Peyer's patch (tissue), 4 donors: Measurements from ENCODE around the gene PPARA. TPM values are rescaled to one million over a fixed set of nuclear protein-coding genes. Genes with fewer than 3 reads are reported as not detected.

Source experiments
- DNase-seq, 3 donors: peaks; one replicate each; pipeline ENCODE4 v3.0.0-alpha.2; 2017 to 2019
- H3K27ac ChIP-seq, 4 donors: fragments of 200-600 bp; sonication (generic); one replicate each; pipeline ENCODE4 v1.5.1; 2016 to 2019
- H3K27me3 ChIP-seq, 2 donors: fragments of 200-600 bp; sonication (generic); one replicate each; pipeline ENCODE4 v1.5.1; 2019
- H3K36me3 ChIP-seq, 3 donors: fragments of 200-600 bp; sonication (generic); one replicate each; pipeline ENCODE4 v1.5.1; 2016 to 2019
- H3K4me1 ChIP-seq, 4 donors: fragments of 200-600 bp; sonication (generic); one replicate each; pipeline ENCODE4 v1.5.1; 2016 to 2019
- H3K4me3 ChIP-seq, 4 donors: fragments of 200-600 bp; sonication (generic); 1 replicate in 3 of 4; 2 replicates in 1 of 4; pipeline ENCODE4 v1.5.1; 2016 to 2019; ENCODE audit warnings: mild to moderate bottlenecking in 1 of 4
- H3K9me3 ChIP-seq, 4 donors: fragments of 200-600 bp; sonication (generic); one replicate each; pipeline ENCODE4 v1.5.1; 2016 to 2019; ENCODE audit warnings: mild to moderate bottlenecking in 1 of 4
- POLR2A ChIP-seq, 2 donors: fragments of 450-650 bp; IDR thresholded peaks; one replicate each; pipeline ENCODE4 v1.5.1; 2017; ENCODE audit warnings: antibody characterized with exemption in 2 of 2, mild to moderate bottlenecking in 2 of 2, moderate library complexity in 2 of 2
- total RNA-seq, 4 donors: library from RNA; depleted of rRNA; stranded (reverse); fragments of >200 nt; gene quantifications; one replicate each; pipeline ENCODE4 v1.1.0, GENCODE V29; 2016
- TF ChIP-seq, protein P1 (sequence below), 6 experiments: fragments of 450-650 bp in 4 of 6; fragments of 200-600 bp in 2 of 6; sonication (generic) in 1 of 6; IDR thresholded peaks; one replicate each; pipeline ENCODE4 v1.5.1; 2017 to 2019; ENCODE audit warnings: antibody characterized with exemption in 6 of 6, mild to moderate bottlenecking in 3 of 6, moderate library complexity in 1 of 6

Gene PPARA
- total RNA-seq, 4 donors from 2014 or later, result 21.5 to 231 (median 189) TPM

DNA sequence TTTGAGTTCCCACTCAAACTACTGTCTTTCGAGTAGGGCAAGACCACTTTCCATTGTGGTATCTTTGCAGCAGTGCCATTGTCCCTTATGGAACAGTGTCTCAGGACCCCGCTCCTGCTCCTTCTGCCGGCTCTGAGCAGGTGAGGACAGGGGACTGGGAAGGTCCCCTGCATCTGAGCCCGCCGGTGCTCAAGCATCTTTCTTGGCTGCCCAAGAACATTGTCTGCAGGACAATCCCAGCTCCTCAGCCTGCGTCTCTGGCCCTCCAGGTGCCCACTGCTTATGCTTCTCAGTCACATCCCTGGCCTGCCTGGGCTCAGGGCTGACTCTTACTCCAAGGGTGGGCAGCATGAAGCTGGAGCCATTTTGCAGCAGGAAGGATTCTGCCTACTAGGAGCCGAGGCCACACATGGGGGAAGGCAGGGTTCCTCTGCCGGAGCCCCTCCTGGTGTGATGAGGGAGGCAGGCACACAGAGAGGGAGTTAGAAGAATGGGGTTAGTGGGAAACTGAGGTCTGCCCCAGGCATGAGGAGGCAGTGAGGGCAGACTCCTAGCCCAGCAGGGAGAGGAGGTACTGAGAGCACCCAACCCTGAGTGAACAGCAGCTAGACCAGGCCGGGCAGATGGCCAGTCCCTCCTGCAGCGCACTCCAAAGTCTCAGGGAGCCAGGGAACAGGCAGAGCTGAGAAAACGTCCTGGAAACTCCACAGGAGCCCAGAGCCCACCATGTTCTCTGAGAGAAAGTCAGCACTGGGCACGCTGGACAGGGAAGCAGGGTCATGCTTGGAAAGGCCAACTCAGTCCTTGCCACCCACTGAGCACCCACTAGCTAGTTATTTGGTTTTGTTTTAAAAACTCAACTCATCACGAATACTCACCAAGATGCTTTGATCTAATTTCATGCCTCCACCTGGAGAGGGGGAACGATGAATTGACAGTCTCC lies 7.5 kb upstream of the PPARA start:
- TF ChIP-seq POLR2A (IDR thresholded peaks at IDR 0.05), result no peak
- TF ChIP-seq, protein P1, sequence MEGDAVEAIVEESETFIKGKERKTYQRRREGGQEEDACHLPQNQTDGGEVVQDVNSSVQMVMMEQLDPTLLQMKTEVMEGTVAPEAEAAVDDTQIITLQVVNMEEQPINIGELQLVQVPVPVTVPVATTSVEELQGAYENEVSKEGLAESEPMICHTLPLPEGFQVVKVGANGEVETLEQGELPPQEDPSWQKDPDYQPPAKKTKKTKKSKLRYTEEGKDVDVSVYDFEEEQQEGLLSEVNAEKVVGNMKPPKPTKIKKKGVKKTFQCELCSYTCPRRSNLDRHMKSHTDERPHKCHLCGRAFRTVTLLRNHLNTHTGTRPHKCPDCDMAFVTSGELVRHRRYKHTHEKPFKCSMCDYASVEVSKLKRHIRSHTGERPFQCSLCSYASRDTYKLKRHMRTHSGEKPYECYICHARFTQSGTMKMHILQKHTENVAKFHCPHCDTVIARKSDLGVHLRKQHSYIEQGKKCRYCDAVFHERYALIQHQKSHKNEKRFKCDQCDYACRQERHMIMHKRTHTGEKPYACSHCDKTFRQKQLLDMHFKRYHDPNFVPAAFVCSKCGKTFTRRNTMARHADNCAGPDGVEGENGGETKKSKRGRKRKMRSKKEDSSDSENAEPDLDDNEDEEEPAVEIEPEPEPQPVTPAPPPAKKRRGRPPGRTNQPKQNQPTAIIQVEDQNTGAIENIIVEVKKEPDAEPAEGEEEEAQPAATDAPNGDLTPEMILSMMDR (IDR thresholded peaks at IDR 0.05), result no peak
- no peak overlapping the region for H3K27ac ChIP-seq
- no peaks in the 10 kb centered on the region for H3K9me3 ChIP-seq
- no peaks in the 10 kb centered on the region for H3K27me3 ChIP-seq
- H3K4me3 ChIP-seq, result no peak overlapping the region
- H3K4me1 ChIP-seq, result peaks cover 0 to 6% (median under 1%) of the 10 kb centered on the region in 4 donors
- DNase-seq, result peak in 1 of 3 donors; percentile 32
- no peaks in the 10 kb centered on the region for H3K36me3 ChIP-seq

DNA sequence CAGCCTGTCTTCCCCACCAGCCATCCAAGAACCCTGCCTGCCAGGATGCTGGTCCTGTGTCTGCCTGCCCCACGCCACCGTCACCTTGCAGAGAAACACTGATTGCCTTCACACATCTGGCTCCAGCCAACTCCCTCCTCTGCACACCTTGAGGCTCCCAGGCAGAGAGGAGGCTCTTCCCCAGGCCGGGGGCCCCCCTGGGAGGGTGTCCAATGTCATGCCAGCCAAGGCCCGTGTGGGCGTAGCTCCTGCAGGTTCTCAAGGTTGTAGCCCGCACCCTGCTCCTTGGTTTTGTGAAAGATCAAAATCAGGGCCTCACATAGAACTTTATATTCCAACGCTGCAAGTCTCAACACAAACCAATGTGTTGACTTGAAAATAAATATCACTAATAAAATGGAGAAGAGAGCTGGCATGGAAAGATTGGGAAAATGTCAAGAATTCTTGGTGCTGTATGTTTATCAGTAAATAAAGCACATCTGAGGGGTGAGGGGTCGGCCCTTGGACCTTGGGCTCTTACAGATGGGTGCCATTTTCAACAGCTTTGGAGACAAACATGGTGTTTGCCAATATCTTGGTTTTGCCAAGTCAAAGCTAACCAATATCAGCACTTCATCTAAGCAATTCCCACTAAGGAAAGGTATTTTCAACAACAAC lies 6.7 kb upstream of the PPARA start:
- TF ChIP-seq, protein P1 (IDR thresholded peaks at IDR 0.05), result no peak
- TF ChIP-seq POLR2A (IDR thresholded peaks at IDR 0.05), result no peak
- no peak overlapping the region for H3K4me3 ChIP-seq
- peak in 1 of 3 donors; percentile 41 for DNase-seq
- H3K9me3 ChIP-seq, result no peaks in the 10 kb centered on the region
- no peaks in the 10 kb centered on the region for H3K36me3 ChIP-seq
- peaks cover 0 to 14% (median 4%) of the 10 kb centered on the region in 4 donors for H3K4me1 ChIP-seq
- H3K27me3 ChIP-seq, result no peaks in the 10 kb centered on the region
- H3K27ac ChIP-seq, result no peak overlapping the region

DNA sequence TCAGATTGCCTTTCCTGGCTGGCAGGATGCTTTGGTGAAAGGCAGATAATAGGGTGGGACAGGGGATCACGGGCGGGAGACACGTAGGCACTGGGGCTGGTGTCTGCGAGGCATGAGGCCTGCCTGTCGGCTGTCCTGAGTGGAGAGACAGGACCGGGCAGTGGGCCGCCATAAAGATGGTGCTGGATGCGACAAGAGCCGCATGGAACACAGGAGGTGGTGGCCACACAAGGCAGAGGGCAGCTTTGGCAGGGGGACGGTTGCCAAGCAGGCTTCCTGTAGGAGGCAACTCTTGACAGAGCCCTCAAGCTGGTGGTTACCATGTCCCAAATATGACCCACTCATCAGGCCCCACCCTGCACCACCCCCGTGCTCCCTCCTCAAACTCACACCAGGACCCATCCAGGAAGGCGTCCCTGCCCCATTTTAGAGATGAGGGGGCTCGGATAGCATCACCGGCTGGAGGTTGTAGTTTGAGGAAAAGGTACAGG lies 4.9 kb upstream of the PPARA start:
- H3K27me3 ChIP-seq, result no peaks in the 10 kb centered on the region
- no peaks in the 10 kb centered on the region for H3K36me3 ChIP-seq
- H3K27ac ChIP-seq, result no peak overlapping the region
- DNase-seq, result peak in 1 of 3 donors; percentile 30
- no peaks in the 10 kb centered on the region for H3K9me3 ChIP-seq
- H3K4me1 ChIP-seq, result peaks cover 6 to 21% (median 11%) of the 10 kb centered on the region in 4 donors
- no peak overlapping the region for H3K4me3 ChIP-seq
- TF ChIP-seq POLR2A (IDR thresholded peaks at IDR 0.05), result no peak
- TF ChIP-seq, protein P1 (IDR thresholded peaks at IDR 0.05), result no peak

DNA sequence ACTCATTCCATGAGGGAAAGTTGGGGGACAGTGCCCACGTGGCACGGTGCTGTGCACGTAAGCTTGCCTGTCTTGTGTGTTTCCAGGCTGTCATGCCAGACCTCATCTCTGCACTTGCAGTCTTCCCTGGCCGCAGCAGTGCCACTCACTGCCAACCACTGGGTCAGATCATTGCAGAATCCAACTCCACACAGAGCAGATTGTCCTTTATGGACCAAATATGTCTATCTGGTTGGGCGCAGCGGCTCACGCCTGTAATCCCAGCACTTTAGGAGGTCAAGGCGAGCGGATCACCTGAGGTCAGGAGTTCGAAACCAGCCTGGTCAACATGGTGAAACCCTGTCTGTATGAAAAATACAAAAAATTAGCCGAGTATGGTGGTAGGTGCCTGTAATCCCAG lies 4.4 kb upstream of the PPARA start:
- peak in 1 of 3 donors; percentile 28 for DNase-seq
- Histone ChIP-seq H3K36me3 (no peaks in the 10 kb centered on the region), H3K4me1 (peaks cover 6 to 21% (median 11%) of the 10 kb centered on the region in 4 donors), H3K9me3 (no peaks in the 10 kb centered on the region), H3K27me3 (no peaks in the 10 kb centered on the region), H3K27ac (no peak overlapping the region), H3K4me3 (no peak overlapping the region)
- TF ChIP-seq, protein P1 (IDR thresholded peaks at IDR 0.05), result no peak
- TF ChIP-seq POLR2A (IDR thresholded peaks at IDR 0.05), result no peak

DNA sequence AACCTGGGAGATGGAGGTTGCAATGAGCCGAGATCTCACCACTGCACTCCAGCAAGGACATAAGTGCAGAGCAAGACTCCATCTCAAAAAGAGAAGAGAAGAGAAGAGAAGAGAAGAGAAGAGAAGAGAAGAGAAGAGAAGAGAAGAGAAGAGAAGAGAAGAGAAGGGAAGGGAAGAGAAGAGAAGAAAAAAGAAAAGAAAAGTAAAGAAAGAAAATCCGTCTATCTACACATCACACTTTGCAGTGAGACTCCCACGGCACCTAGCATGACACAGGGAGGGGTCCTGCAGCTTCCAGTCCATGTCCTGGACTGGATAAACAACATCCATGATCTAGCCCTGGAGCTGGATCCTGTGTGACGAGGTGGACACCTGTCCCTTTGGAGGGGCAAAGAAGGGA lies 4.0 kb upstream of the PPARA start:
- no peak for TF ChIP-seq POLR2A (IDR thresholded peaks at IDR 0.05)
- TF ChIP-seq, protein P1 (IDR thresholded peaks at IDR 0.05), result no peak
- DNase-seq, result no peak

More for the DNA sequence above, 4.0 kb upstream of the PPARA start:
- Histone ChIP-seq H3K4me3 (no peak overlapping the region), H3K9me3 (no peaks in the 10 kb centered on the region), H3K4me1 (peaks cover 9 to 22% (median 11%) of the 10 kb centered on the region in 4 donors), H3K36me3 (no peaks in the 10 kb centered on the region), H3K27me3 (no peaks in the 10 kb centered on the region), H3K27ac (no peak overlapping the region)
